ENCODE data around the gene MACO1.

DNA sequence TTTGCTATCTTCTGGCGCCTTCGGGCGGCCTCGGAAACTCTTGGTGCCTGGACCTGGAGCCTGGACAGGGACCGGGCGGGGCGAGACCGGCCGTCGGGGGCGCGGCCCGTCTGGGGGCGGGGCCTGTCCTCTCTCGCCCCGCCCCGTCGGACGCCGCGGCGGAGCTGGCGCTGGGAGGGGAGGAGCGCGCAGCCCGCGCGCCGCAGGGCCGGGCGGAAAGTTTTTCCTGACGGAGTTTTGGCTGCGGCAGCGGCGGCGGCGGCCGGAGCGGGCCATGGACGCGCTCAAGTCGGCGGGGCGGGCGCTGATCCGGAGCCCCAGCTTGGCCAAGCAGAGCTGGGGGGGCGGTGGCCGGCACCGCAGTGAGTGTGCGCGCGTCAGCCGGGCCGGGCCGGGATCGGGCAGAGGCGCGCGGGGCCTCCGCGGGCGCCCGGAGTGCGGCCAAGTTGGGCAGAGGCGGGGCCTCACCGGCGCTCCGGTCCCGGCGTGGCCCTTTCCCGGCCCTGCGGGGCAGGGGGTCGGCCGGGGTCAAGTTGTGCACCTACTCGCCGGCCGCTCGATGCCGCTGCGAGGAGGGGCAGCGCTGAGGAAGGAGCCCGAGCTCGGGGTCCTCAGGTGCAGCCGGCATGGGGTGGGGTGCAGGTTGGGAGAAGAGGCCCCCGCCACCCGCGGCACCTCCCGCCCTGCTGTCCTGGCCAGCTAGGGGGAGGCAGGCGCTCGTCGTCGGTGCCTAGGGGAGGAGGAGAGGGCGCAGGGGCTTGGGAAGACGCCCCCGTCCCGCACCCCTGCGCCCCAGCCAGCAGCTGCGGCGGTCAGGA is 112.9 kb downstream of the MACO1 start, which contains the start of gene LDLRAP1:
- TF ChIP-seq, protein P1, sequence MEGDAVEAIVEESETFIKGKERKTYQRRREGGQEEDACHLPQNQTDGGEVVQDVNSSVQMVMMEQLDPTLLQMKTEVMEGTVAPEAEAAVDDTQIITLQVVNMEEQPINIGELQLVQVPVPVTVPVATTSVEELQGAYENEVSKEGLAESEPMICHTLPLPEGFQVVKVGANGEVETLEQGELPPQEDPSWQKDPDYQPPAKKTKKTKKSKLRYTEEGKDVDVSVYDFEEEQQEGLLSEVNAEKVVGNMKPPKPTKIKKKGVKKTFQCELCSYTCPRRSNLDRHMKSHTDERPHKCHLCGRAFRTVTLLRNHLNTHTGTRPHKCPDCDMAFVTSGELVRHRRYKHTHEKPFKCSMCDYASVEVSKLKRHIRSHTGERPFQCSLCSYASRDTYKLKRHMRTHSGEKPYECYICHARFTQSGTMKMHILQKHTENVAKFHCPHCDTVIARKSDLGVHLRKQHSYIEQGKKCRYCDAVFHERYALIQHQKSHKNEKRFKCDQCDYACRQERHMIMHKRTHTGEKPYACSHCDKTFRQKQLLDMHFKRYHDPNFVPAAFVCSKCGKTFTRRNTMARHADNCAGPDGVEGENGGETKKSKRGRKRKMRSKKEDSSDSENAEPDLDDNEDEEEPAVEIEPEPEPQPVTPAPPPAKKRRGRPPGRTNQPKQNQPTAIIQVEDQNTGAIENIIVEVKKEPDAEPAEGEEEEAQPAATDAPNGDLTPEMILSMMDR (conservative IDR thresholded peaks at IDR 0.05; ENCODE audit: low read depth, low read length), result no peak
- TF ChIP-seq EZH2 (IDR thresholded peaks at IDR 0.05; ENCODE audit: borderline replicate concordance, low read depth, low read length, poor library complexity, severe bottlenecking), result no peak
